GM10248 (cell line): ENCODE data around the gene RASA3.

Source experiments
- CTCF ChIA-PET: fragments of 300-600 bp; sonication (Branson Sonifier 250); formaldehyde crosslinking; extraction: SDS; loops from one replicate; lab custom pipeline; 2021; ENCODE audit warnings: antibody characterized with exemption; lab: Yijun Ruan, JAX
- POLR2A ChIA-PET: fragments of 350-650 bp; sonication (Branson Sonifier 250); formaldehyde crosslinking; extraction: SDS; loops from one replicate; lab custom pipeline; 2020; ENCODE audit warnings: antibody characterized with exemption; lab: Yijun Ruan, JAX
- DNase-seq: peaks from one replicate; pipeline ENCODE4 v3.0.0; 2012; ENCODE audit errors: extremely low spot score
- CTCF ChIP-seq: IDR thresholded peaks from 2 replicates; pipeline ENCODE4 v1.5.1; 2012; ENCODE audit warnings: mild to moderate bottlenecking, low read depth; ENCODE audit errors: extremely low read depth, missing control alignments, control extremely low read depth

The RASA3 gene

GRCh38 chr13:114015111-114015968, 117.1 kb downstream of the RASA3 start:
- ChIA-PET CTCF (interaction anchor here (1.2 kb wide), 1 partner anchor 12 kb away, joined by 3 read pairs; no protein-coding TSS in a partner anchor), POLR2A (no interaction called here)
- TF ChIP-seq CTCF: no peak
- no peak for DNase-seq

DNA sequence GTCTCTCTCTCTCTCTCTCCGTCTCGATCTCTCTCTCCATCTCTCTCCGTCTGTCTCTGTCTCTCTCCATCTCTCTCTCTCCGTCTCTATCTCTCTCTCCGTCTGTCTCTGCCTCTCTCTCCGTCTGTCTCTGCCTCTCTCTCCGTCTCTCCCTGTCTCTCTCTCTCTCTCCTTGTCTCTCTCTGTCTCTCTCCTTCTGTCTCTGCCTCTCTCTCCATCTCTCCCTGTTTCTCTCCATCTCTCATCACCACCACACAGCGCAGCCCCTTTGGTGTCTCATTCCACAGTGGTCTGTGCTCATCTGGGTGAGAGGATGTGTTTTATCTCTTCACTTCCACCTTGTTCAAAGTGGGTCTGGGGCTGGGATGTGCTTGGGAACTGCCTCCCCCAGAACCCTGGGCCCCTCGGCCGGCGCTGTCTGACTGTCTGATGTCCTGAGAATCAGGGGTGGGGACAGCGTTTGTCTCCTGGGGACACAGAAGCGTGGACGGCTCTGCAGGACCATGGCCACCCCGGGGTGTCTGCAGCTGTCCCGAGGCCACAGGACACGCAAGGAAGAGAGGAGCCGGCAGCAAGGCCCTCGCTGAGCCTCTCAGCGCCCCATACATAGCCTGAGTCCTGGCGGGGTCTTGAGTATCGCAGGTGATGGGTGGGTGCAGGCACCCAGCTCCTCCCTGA, 118.3 kb downstream of the RASA3 start:
- ChIA-PET CTCF (no interaction called here), POLR2A (no interaction called here)
- no peak for DNase-seq
- no peak for TF ChIP-seq CTCF

DNA sequence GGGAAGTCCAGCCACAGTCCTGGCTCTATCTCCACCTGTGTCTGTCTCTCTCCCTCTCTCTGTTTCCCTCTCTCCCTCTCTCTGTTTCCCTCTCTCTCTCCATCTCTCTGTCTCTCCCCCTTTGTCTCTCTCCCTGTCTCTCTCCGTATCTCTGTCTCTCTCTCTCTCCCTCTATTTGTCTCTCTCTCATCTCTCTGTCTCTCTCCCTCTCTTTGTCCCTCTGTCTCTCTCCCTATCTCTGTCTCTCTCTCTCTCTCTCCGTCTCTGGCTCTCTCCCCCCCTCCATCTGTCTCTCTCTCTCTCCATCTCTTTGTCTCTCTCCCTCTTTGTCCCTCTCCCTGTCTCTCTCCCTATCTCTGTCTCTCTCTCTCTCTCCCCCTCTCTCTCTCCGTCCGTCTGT, 119.1 kb downstream of the RASA3 start:
- no peak for DNase-seq
- ChIA-PET CTCF (no interaction called here), POLR2A (no interaction called here)
- TF ChIP-seq CTCF: no peak

- no peak for DNase-seq
- no peak for TF ChIP-seq CTCF
- POLR2A ChIA-PET: no interaction called here
- CTCF ChIA-PET: no interaction called here
Measured at GRCh38 chr13:114012921-114013320, 119.5 kb downstream of the RASA3 start.

DNA sequence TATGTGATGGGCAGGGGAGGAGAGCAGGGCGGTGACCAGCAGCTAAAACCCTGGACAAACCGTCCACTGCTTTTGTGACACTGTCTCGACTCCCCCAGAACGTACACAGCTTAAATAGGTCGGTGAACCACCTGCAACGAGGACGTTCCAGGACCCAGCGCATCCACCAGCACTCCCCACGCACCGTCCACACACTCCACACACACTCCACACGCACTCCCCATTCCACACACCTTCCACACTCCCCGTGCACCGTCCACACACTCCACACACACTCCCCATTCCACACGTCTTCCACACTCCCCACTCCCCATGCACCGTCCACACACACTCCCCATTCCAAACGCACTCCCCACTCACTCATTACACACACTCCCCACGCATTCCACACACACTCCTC, 120.3 kb downstream of the RASA3 start:
- no peak for DNase-seq
- CTCF ChIA-PET: no interaction called here
- POLR2A ChIA-PET: no interaction called here
- TF ChIP-seq CTCF: no peak

- POLR2A ChIA-PET: no interaction called here
- CTCF ChIA-PET: no interaction called here
- no peak for TF ChIP-seq CTCF
- no peak for DNase-seq
Measured at GRCh38 chr13:114011226-114011625, 121.2 kb downstream of the RASA3 start.
